ENCODE data around the gene ZNF791.
A peak's percentile ranks its signal among the peaks of the same experiment; 100 is the strongest.

The ZNF791 gene

DNA sequence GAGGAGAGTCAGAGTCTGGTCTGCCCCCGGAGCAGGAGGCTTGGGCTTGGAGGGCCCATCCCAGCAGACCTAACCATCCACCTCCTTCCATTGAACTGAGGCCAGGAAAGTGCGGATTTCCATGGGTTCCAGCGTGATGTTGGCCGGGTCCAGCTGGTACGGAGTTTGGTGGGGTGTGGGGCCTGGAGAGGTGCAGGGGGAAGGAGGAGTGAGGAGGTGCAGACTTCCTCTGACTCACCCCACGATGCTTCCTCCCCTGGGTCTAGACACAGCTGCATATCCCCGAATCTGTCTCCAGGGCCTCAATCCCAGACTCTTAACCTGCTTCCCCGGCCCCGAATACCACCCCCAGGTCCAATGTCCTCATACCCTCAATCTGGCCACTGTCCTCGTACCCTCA, 35.8 kb downstream of the ZNF791 start:
- peak overlapping the region; percentile 94 for H3K27ac Mint-ChIP-seq
- H3K27me3 Mint-ChIP-seq: no peaks in the 10 kb centered on the region
- H3K9me3 Mint-ChIP-seq: peaks cover 0 to 2% of the 10 kb centered on the region in 2 donors
- H3K4me1 Mint-ChIP-seq: peaks cover 16 to 17% of the 10 kb centered on the region in 2 donors
- no peak for DNase-seq
- ATAC-seq (replicated peaks): no peak
- peaks cover 56 to 66% of the 10 kb centered on the region in 2 donors for H3K36me3 Mint-ChIP-seq
- H3K4me3 Mint-ChIP-seq: no peak overlapping the region

DNA sequence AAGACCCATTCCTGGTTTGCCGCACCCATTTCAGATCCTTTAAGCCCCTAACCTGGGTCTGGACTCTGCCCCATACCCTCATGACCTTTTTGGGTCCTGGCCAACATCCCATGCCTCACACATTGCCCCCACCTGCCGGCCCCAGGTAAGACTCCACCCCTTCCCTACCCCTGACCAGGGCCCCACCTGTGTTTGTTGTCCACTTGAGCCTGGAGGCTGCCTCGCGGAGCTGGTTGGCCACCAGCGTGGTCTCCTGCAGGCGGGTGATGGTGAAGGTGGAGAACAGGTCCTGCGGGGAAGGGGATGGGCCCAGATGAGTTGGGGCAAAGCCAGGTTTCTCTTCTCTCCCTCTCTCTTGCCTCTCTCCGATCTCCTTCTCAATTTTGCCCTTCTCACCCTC, 36.3 kb downstream of the ZNF791 start:
- ATAC-seq (replicated peaks): peak in 1 of 2 donors; percentile 18
- Mint-ChIP-seq H3K27ac (peak overlapping the region; percentile 94), H3K4me1 (peaks cover 16 to 17% of the 10 kb centered on the region in 2 donors)

DNA sequence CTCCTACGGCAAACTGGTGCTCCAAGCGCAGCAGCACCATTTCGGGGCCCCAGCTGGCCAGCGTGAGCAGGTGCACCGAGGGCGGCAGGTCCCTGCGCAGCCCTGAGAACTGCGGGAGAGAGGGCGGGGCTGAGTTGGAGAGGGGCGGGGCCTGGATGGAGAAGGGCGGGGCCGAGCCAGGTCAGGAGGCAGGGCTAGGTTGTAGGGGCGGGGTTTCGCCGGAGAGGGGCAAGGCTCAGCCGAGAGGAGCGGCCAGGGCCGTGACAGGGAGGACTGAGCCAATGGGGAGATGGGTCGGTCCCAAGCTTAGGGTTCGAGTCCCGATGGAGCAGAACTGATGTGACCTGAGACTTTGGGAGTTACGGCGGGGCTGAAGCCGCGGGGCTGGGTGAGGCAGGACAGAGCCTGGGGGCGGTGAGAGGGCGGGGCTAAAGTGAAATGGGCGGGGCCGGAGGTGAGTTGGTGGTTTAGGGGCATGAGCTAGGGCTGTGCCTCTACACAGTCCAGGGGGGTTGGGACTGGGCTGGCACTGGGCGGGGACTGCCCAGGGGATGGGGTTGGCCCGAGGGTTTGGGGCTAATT, 36.9 kb downstream of the ZNF791 start:
- DNase-seq (peak; percentile 42), ATAC-seq (replicated peaks) (peak; percentile 78 to 79)
- H3K4me1 Mint-ChIP-seq: peaks cover 16 to 17% of the 10 kb centered on the region in 2 donors
- H3K36me3 Mint-ChIP-seq: peaks cover 61 to 70% of the 10 kb centered on the region in 2 donors
- H3K27ac Mint-ChIP-seq: peak overlapping the region; percentile 94
- peak overlapping the region; percentile 55 to 56 for H3K4me3 Mint-ChIP-seq
- peaks cover 0 to 2% of the 10 kb centered on the region in 2 donors for H3K9me3 Mint-ChIP-seq
- no peaks in the 10 kb centered on the region for H3K27me3 Mint-ChIP-seq

More for the DNA sequence above, 36.3 kb downstream of the ZNF791 start:
- H3K36me3 Mint-ChIP-seq: peaks cover 61 to 71% of the 10 kb centered on the region in 2 donors
- H3K9me3 Mint-ChIP-seq: peaks cover 0 to 2% of the 10 kb centered on the region in 2 donors
- no peaks in the 10 kb centered on the region for H3K27me3 Mint-ChIP-seq
- no peak for DNase-seq
- peak overlapping the region in 1 of 2 donors; percentile 29 for H3K4me3 Mint-ChIP-seq

DNA sequence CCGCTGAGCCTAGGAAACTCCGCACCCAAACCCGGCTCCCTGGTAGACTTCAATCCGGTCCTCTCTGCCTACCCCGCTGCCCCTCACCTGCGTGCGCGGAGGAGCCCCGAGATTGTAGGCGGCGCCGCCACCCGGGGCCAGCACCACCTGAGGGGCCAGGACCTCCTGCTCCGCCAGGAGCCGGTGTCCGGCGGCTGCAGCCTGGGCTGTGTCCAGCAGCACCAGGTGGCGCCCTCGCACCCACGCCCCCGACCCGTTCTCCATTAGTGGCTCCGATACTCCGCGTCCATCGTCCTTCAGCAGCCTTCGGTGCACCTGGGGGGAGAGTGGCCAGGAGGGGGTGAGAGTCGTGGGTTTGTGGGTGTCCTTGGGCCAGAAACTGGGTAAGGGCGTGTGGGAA, 37.4 kb downstream of the ZNF791 start:
- Mint-ChIP-seq H3K4me3 (no peak overlapping the region), H3K4me1 (peaks cover 16 to 17% of the 10 kb centered on the region in 2 donors), H3K27ac (peak overlapping the region; percentile 78), H3K9me3 (peaks cover 0 to 2% of the 10 kb centered on the region in 2 donors), H3K27me3 (no peaks in the 10 kb centered on the region), H3K36me3 (peaks cover 61 to 65% of the 10 kb centered on the region in 2 donors)
- no peak for ATAC-seq (replicated peaks)
- DNase-seq: no peak

DNA sequence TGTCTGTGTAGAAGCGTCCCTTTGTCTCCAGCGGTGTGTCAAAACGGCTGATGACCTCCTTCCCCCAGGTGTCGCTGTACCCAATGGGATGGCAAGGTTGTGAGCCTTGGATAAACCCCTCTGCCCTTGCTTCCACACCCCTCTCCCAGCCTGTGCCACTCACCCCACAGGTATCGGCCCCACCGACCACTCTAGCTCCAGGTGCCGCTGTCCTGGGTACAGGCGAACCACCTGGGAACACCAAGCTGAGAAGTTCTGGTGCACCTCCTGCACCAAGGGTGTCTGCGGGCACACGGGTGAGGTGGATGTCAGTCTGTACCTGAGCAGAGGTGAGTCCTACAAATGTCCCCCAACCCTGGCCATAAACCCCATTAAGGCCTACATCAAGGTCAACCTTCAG, 39.2 kb downstream of the ZNF791 start:
- peaks cover 16 to 17% of the 10 kb centered on the region in 2 donors for H3K4me1 Mint-ChIP-seq
- DNase-seq (no peak), ATAC-seq (replicated peaks) (no peak)
- H3K27me3 Mint-ChIP-seq: no peaks in the 10 kb centered on the region
- peaks cover 54 to 62% of the 10 kb centered on the region in 2 donors for H3K36me3 Mint-ChIP-seq
- H3K27ac Mint-ChIP-seq: peak overlapping the region; percentile 42
- peaks cover 0 to 2% of the 10 kb centered on the region in 2 donors for H3K9me3 Mint-ChIP-seq
- H3K4me3 Mint-ChIP-seq: no peak overlapping the region

DNA sequence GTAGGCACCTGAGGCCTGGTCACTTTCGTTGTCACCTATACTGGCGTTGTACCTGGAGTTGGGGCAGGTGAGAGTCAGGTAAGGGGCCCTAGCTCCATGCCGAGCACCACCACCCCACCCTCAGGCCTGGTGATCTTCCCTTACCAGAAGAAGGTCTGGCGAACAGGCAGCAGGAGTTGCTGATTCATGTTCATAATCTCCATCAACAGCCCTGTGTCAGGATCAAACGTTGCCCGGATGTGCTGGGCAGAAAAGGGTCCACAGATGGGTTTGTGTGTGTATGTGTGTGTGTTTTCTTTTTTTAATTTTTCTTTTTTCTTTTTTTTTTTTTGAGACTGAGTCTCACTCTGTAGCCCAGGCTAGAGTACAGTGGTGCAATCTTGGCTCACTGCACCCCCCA, 41.5 kb downstream of the ZNF791 start:
- Mint-ChIP-seq H3K27me3 (no peaks in the 10 kb centered on the region), H3K4me3 (no peak overlapping the region), H3K36me3 (peaks cover 65 to 71% of the 10 kb centered on the region in 2 donors), H3K4me1 (peaks cover 21 to 22% of the 10 kb centered on the region in 2 donors), H3K27ac (no peak overlapping the region), H3K9me3 (peaks cover 0 to 2% of the 10 kb centered on the region in 2 donors)
- ATAC-seq (replicated peaks): no peak
- no peak for DNase-seq

DNA sequence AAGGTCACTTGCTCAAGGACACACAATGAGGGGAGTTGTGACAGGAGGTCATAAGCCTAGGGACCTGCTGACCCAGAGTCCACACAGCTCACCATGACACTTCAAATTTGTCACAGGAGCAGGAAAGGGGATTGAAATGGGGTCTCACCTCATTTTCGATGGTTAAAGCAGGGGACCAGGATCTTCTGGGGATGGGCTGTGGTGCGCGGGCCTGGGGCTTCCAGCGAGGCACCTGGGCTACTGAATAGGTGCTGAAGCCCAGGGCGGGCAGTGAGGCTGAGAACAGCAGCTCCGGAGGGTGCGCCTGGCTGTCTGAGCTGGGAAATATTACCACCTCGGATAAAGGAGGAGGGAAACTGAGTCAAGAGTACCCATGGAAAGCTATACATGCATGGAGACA, 44.8 kb downstream of the ZNF791 start:
- peaks cover 62 to 68% of the 10 kb centered on the region in 2 donors for H3K36me3 Mint-ChIP-seq
- no peak for DNase-seq

DNA sequence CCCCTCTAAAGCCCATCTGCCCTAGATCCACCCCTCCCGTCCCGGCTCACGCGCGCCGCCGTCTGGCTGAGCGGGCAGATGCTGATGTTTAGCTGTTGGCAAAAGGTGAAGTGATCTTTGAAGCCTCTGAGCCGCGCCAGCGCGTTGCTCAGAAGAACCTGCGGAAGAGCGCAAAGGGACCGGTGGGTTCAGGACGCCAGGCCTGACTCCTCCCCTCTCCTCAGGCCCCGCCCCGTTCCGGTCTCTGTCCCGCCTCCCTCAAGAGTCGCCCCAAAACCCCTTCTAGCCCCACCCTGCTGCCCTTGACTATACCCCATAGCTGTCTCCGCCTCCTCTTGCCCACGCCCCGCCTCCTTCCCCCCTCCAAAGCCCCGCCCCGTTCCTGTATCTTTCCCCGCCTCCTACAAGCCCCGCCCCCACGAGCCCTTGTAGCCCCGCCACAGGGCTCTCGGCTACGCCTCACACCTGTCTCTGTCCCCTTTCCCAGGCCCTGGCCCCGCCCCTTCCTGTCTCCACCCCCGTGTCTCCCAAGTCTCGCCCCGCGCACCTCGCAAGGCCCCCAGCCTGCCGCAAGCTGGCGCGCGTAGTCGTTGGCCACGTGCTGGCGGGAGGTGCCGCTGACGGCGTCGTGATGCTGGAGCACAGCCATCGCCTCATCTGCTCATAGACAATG, 46.3 kb downstream of the ZNF791 start:
- Mint-ChIP-seq H3K36me3 (peaks cover 57 to 66% of the 10 kb centered on the region in 2 donors), H3K9me3 (no peaks in the 10 kb centered on the region), H3K27ac (no peak overlapping the region), H3K4me3 (no peak overlapping the region), H3K27me3 (no peaks in the 10 kb centered on the region), H3K4me1 (peaks cover 13 to 22% of the 10 kb centered on the region in 2 donors)
- no peak for DNase-seq
- peak; percentile 51 to 64 for ATAC-seq (replicated peaks)

More for the DNA sequence above, 44.8 kb downstream of the ZNF791 start:
- Mint-ChIP-seq H3K27me3 (no peaks in the 10 kb centered on the region), H3K27ac (no peak overlapping the region), H3K4me1 (peaks cover 13 to 21% of the 10 kb centered on the region in 2 donors), H3K9me3 (no peaks in the 10 kb centered on the region), H3K4me3 (no peak overlapping the region)
- ATAC-seq (replicated peaks): no peak

DNA sequence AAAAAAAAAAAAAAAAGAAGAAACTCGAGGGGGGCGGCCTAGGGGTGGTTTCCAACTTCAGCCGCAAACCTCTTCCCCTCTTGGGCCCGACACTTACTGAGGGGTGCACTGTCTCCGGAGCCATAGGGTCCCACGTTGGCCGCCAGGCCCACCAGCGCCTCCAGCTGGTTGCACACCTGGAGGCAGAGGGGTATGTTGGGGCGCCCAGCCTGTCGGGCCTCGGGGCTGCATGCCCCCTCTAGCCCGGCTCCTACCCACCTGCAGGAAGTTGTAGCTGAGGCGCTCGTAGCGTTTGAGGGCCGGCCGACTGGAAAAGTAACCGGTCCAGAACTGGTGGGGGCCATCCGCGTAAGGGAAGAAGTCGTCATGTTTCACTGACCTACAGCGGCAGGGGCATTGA, 47.2 kb downstream of the ZNF791 start:
- no peak for ATAC-seq (replicated peaks)
- DNase-seq: no peak
- Mint-ChIP-seq H3K4me3 (no peak overlapping the region), H3K36me3 (peaks cover 53 to 65% of the 10 kb centered on the region in 2 donors), H3K27ac (no peak overlapping the region), H3K4me1 (peaks cover 13 to 22% of the 10 kb centered on the region in 2 donors), H3K9me3 (no peaks in the 10 kb centered on the region), H3K27me3 (no peaks in the 10 kb centered on the region)

DNA sequence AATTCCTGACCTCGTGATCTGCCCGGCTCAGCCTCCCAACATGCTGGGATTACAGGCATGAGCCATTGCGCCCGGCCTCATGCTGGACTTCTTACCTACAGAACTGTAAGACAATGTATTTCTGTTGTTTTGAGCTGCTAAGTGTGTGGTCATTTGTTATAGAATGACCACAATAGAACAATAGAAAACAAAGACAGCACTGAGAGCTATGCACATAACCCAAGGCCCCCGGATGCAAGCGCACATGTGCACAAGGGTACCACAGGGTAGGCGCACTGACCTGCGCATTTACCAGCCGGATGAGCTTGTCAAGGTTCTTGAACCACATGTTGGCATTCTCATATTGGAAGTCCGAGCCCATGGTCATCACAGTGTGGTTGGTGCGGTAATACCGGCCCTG, 50.3 kb downstream of the ZNF791 start:
- ATAC-seq (replicated peaks) (no peak), DNase-seq (no peak)
- H3K27me3 Mint-ChIP-seq: no peaks in the 10 kb centered on the region
- H3K27ac Mint-ChIP-seq: no peak overlapping the region
- H3K4me1 Mint-ChIP-seq: peaks cover 19 to 33% of the 10 kb centered on the region in 2 donors
- H3K36me3 Mint-ChIP-seq: peaks cover 60 to 75% of the 10 kb centered on the region in 2 donors
- H3K9me3 Mint-ChIP-seq: no peaks in the 10 kb centered on the region
- no peak overlapping the region for H3K4me3 Mint-ChIP-seq

DNA sequence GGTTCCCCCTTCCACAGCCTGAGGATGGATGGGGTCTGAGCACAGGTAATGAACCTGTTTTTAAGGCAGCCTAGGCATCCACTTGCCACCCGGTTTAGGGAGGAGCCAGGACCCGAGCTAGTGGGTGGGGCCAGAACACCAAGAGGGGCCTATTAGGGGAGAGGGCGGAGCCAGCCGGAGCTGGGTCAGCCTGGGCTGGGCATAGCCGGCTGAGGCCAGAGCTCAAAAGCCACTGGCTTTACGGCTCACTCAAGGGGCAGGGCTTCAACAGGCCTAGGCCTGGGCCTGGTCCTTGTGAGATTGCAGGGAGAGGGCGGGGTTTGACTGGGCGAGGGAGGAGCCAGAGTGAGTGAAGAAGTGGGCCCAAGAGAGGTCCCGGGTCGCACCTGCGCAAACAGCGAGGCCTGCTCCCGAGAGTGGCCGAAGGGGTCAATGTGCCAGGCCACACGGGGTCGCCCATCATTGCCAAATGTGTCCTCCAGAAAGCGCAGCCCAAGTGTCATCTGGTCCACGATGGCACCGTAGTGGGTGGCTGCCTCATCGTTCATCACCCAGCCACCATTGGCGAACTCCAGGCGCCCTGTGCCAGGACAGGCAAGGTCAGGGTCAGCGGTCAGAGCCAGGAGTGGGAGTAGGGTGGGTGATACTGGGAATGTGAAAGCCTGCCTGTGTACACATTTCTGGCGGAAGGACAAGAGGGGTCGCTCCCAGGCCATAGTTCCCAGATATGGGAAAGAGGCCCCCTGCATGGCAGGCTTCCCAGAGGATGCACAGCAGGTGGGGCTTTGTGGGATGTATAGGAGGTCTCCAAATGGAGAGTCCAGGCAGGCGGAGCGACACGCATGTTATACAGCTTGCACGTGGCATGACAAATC, 53.9 kb downstream of the ZNF791 start:
- Mint-ChIP-seq H3K4me3 (peak overlapping the region; percentile 95 to 98), H3K4me1 (peaks cover 40 to 57% of the 10 kb centered on the region in 2 donors), H3K9me3 (no peaks in the 10 kb centered on the region), H3K36me3 (peaks cover 41 to 65% of the 10 kb centered on the region in 2 donors), H3K27ac (peak overlapping the region; percentile 99), H3K27me3 (no peaks in the 10 kb centered on the region)
- no peak for ATAC-seq (replicated peaks)
- no peak for DNase-seq

DNA sequence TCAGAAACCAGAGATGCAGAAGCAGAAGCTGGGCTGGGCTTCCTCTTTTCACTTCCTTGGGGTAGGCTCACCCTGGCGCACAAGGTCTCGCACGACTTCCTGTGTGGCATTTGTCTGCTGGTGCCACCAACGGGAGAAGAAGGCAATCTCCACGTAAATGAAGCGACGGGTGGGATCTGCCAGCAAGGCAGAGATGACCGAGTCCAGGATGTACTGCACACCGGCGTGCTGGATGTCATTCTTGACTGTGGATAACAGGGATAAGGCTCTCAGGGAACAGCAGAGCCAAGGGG, 54.5 kb downstream of the ZNF791 start:
- peaks cover 37 to 57% of the 10 kb centered on the region in 2 donors for H3K4me1 Mint-ChIP-seq
- H3K27ac Mint-ChIP-seq: peak overlapping the region; percentile 99
- H3K27me3 Mint-ChIP-seq: no peaks in the 10 kb centered on the region
- peaks cover 35 to 63% of the 10 kb centered on the region in 2 donors for H3K36me3 Mint-ChIP-seq
- peak; percentile 78 to 79 for ATAC-seq (replicated peaks)
- DNase-seq: peak; percentile 85
- H3K9me3 Mint-ChIP-seq: no peaks in the 10 kb centered on the region
- H3K4me3 Mint-ChIP-seq: peak overlapping the region; percentile 95 to 98

DNA sequence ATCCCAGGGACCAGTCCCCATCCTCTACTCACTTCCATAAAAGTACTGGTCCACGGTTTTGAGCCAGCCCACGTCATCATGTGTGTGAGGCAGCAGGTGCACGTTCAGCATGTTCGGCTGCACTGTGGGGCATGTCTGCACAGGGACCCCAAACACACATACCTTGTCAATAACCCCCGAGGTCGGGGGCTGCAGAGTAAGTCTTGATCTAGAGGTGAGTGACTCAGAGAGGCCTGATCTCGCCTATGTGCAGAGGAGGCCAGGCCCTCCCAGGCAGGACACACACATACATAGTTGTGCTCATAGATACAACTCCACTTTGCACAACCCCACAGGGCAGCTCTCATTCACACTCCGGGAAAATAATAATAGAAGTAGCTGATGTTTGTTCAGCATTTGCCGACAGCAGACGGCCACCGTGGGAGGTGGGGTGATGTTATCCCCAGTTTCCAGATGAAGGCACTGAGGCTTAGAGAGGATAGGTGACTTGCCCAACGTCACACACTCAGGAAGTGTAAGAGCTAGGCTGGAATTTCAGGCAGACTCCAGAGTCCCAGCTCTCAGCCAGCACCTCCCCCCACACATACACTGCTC, 55.0 kb downstream of the ZNF791 start:
- ATAC-seq (replicated peaks): peak; percentile 35 to 44
- peak overlapping the region; percentile 99 for H3K27ac Mint-ChIP-seq
- H3K27me3 Mint-ChIP-seq: no peaks in the 10 kb centered on the region
- peak overlapping the region; percentile 95 to 98 for H3K4me3 Mint-ChIP-seq
- no peaks in the 10 kb centered on the region for H3K9me3 Mint-ChIP-seq
- peaks cover 40 to 58% of the 10 kb centered on the region in 2 donors for H3K4me1 Mint-ChIP-seq
- DNase-seq: no peak
- peaks cover 36 to 64% of the 10 kb centered on the region in 2 donors for H3K36me3 Mint-ChIP-seq
